HG02943 (cell line): Measurements from ENCODE around the gene STOX1.
"Not testable (repeated sequence)": the region's sequence is repeated elsewhere in the genome, so short reads cannot be mapped to it uniquely, and the experiment has no call there.

Experiments
- ATAC-seq: cut with Tn5 transposase; IDR thresholded peaks from one replicate; pipeline ENCODE4 v1.9.1; 2021; ENCODE audit warnings: mild to moderate bottlenecking, low read depth, moderate library complexity; ENCODE audit not compliant: unreplicated experiment

Gene STOX1, protein sequence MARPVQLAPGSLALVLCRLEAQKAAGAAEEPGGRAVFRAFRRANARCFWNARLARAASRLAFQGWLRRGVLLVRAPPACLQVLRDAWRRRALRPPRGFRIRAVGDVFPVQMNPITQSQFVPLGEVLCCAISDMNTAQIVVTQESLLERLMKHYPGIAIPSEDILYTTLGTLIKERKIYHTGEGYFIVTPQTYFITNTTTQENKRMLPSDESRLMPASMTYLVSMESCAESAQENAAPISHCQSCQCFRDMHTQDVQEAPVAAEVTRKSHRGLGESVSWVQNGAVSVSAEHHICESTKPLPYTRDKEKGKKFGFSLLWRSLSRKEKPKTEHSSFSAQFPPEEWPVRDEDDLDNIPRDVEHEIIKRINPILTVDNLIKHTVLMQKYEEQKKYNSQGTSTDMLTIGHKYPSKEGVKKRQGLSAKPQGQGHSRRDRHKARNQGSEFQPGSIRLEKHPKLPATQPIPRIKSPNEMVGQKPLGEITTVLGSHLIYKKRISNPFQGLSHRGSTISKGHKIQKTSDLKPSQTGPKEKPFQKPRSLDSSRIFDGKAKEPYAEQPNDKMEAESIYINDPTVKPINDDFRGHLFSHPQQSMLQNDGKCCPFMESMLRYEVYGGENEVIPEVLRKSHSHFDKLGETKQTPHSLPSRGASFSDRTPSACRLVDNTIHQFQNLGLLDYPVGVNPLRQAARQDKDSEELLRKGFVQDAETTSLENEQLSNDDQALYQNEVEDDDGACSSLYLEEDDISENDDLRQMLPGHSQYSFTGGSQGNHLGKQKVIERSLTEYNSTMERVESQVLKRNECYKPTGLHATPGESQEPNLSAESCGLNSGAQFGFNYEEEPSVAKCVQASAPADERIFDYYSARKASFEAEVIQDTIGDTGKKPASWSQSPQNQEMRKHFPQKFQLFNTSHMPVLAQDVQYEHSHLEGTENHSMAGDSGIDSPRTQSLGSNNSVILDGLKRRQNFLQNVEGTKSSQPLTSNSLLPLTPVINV

DNA sequence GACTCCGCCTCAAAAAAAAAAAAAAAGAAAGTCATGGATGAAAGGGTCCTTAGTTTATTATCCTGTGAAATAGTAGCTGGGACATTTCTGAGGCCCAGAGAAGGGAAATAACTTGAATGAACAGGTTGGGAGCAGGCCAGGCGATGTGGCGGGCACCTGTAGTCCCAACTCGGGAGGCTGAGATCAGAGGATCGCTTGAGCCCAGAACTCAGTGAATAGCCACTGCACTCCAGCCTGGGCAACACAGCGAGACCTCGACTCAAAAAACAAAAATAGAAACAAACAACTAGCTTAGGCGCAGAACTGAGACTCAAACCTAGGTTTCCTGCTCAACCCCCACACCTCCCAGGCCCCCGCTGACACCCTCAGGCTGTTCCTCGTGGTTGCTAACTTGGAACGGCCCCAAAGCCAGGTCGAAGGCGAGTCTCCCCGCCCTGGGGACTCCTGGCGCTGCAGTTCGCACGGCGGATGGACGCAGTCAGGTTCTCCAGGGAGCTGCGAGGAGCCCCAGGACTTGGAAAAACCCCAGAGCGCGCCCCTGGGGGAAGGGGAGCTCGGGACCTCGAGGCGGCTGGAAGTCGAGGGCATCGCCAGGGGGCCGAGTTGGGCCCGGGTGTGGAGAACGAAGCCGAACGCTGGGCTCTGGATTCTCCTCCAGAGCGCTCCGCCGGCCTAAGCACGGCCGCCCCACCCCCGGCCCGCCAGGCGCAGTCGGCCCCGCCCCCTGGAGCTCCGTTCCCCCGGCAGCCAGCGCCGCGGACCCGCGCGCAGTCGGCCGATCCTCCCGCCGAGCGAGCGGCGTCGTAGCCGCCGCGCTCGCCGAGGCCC, at the start of gene STOX1:
TSS of gene STOX1 (plus strand) at position 768 of the 828 bp plus-strand sequence. CDS start 93 bp downstream, outside the sequence.
- peak; percentile 70 for ATAC-seq

DNA sequence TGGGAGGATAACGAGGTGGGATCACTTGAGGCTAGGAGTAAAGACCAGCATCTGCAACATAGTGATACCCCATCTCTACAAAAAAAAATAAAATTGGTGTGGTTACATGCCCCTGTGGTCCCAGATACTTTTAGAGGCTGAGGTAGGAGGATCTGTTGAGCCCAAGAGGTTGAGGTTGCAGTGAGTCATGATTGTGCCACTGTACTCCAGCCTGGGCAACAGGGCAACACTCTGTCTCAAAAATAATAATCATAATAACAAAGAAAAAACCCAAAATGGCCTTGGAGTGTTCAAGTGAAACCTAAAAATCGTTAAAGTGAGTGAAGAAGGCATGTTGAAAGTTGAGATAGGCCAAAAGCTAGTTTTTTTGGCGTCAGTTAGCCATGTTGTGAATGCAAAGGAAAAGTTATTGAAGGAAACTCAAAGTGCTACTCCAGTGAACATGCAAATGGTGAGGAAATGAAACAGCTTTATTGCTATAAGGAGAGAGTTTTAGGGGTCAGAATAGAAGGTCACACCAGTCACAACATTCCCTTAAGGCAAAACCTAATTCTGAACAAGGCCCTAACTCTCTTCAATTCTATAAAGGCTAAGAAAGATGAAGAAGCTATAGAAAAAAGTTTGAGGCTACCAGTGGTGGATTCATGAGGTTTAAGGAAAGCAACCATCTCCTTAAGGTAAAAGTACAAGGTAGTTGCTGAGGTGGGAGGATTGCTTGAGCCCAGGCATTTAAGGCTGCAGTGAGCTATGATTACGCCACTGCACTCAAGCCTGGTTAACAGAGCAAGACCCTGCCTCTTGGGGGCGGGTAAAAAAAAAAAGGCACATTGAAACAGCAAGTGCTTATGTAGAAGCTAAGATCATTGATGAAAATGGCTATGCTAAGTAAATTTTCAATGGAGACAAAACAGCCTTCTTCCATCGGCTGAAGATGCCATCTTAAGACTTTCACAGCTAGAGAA, 45.4 kb upstream of the STOX1 start:
- ATAC-seq: no peak

DNA sequence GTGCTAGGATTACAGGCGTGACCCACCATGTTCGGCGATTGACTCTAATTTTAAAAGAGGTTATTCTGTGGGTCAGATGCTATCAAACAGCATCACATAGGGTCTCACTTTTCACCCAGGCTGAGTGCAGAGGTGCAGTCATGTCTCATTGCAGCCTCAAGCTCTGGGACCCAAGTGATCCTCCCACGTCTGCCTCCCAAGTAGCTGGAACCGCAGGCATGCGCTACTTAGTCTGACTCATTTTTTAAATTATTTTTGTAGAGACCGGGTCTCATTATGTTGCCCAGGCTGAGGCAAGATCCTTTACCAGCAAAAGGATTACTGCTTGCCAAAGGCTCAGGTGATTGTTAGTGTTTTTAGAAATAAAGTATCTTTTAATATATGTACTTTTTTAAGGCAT, 42.9 kb upstream of the STOX1 start:
- ATAC-seq: no peak

DNA sequence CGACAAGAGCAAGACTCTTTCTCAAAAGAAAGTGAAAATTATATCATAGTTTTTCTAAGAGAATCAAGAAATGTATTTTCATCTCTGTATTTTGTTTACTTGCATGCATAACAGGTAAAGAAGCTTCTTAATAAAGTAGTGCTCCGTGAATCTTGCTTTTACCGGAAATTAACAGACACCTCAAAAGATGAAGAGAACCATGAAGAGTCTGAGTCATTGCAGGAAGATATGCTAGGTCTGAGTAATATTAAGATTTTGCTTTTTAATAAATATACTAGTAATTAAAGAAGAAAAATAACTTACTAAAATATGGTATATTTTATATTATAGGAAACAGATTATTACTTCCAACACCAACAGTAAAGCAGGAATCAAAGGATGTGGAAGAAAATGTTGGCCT, 39.5 kb upstream of the STOX1 start:
- no peak for ATAC-seq

DNA sequence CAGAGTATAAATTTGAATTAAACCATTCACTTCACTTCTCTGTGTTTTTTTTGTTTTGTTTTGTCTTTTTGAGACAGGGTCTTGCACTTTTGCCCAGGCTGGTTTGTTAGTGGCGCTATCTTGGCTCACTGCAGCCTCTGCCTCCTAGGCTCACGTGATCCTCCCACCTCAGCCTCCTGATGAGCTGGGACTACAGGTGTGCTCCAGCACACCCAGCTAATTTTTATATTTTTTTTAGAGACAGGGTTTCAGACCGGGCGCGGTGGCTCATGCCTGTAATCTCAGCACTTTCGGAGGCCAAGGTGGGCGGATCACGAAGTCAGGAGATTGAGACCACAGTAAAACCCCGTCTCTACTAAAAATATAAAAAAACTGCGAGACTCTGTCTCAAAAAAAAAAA, 36.9 kb upstream of the STOX1 start:
- ATAC-seq: no peak

DNA sequence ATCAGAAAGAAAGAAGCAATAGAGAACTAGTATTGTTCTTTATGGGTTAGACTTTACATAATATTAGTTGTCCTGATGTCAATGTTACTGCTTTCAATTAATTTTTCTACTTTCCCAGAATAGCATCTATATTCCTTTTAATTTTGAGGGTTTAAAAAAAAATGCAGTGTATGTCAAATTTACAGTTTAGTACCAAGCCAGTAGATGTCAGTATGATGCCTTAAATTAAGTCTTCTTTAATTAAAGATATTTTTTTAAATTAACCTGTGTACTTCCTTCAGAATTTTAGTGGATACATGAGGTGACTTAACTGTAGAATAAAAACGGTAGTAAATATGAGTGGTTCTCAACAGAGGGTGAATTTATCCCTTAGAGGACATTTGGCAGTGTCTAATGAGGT, 35.2 kb upstream of the STOX1 start:
- no peak for ATAC-seq

DNA sequence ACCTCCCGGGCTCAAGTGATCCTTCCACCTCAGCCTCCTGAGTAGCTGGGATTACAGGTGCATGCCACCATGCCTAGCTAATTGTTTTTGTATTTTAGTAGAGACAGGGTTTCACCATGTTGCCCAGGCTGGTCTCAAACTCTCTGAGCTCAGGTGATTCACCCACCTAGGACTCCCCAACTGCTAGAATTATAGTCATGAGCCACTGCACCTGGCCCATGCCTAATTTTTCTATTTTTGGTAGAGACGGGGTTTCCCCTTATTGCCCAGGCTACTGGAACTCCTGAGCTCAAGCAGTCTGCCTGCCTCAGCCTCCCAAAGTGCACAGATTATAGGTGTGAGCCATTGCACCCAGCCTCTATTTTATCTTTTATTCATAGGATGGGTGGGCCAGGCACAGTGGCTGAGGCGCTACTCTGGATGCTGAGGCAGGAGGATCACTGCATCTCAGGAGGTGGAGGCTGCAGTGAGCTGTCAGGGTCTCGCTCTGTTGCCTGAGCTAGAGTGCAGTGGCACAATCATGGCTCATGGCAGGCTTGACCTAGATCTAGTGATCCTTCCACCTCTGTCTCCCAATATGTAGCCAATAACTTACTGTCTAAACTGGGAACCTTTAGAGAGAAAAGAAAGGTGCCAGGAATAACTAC, 31.3 kb upstream of the STOX1 start:
- no peak for ATAC-seq

DNA sequence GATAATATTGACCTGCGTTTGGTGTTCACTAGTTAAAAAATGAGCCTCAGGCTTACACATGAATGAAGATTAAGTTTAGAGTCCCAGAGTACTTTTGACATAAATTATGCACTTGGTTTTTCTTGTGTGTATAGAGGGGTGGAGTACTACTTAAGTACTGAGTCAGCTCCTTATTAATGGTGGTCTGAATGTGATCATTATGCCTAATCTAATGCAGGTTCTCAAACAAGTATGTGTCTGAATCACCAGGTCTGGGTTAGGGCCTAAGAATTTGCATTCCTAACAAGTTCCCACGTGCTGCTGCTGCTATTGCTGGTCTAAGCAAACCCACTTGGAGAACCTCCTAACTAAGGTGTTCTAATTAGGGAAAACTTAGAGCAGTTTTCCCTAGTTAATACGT, 30.7 kb upstream of the STOX1 start:
- no peak for ATAC-seq

DNA sequence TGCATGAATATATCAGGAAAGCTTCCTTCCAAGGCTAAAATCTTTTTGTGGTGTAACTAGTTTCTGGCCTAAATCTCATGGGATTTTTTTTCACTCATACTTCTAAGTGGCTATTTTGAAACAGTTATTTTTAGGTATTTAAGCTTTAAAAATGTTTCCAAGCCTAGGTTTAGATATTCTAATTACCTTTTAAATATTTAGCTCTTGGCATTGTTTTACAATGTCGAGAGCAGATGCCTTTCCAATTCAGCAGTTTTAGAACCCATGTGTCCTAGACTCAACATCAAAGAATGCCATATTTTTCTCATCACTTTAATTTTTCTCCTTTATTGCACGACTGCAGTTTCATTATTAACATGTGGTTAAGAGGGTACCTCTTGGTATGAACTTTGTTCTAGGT, 27.1 kb upstream of the STOX1 start:
- ATAC-seq: no peak

DNA sequence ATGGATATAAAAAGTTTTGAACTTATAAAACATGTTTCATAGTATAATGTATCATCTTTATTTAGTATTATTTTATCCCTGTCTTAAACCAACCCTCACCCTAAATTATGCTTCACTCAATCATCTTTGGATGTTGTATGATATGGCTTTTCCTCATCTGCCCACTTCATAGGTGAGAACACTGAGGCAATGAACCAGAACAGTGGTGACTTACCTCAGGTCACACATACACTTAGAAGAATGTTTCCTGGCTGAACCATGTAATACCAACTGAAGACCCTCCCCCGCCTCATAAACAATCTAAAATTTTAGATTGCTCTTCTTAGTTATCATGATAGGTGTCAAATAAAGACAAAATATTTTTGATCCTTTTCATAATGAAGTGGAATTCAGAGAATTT, 22.6 kb upstream of the STOX1 start:
- ATAC-seq: no peak

DNA sequence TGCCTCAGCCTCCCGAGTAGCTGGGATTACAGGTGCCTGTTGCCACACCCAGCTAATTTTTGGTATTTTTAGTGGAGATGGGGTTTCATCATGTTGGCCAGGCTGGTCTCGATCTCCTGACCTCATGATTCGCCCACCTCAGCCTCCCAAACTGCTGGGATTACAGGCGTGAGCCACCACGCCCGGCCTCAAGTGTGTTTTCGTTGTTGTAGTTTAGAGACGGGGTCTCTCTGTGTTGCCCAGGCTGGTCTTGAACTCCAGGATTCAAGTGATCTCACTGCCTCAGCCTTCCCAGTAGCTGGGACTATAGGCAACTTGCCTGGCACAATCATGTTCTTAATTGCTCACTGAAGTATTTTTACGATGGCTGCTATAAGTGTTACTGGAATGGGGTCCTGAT, 16.5 kb upstream of the STOX1 start:
- not testable (repeated sequence) for ATAC-seq

DNA sequence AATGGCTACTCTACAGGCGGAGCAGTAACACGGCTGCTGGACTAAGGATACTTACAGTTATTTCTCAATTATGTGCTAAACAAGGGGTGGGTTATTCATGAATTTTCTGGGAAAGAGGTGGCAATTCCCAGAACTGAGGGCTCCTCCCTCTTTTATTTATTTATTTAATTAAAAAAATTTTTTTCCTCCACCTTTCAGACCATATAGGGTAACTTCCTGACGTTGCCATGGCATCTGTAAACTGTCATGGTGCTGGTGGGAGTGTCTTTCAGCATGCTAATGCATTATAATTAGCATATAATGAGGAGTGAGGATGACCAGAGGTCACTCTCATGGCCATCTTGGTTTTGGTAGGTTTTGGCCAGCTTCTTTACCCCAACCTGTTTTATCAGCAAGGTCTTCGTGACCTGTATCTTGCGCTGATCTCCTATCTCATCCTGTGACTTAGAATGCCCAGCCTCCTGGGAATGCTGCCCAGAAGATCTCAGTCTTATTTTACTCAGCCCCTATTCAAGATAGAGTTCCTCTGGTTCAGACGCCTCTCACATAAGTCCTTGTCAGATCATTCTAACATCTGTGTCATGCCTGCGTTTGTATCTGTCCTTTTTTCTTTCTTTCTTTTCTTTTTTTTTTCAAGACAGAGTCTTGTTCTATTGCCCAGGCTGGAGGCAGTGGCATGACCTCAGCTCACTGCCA, 15.9 kb upstream of the STOX1 start:
- ATAC-seq: no peak

DNA sequence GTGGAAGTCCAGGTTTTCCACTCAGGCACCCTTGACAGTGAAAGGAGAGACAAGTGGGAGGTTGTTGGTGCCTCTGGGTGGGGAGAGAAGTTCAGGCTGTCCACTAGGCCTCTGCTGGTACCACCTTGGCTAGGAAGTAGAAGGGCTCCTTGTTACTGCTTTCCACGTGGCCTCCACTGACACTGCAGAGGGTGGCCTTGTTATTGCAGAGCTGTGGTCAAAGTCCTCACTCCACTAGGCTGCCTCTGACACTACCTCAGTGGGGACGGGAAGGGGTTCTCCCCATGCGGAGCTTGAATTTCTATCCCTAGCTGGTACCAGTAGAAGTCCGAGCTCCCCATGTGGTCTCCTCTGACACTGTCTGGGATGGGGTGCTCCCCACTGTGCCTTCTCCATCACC, 14.9 kb upstream of the STOX1 start:
- ATAC-seq: no peak

DNA sequence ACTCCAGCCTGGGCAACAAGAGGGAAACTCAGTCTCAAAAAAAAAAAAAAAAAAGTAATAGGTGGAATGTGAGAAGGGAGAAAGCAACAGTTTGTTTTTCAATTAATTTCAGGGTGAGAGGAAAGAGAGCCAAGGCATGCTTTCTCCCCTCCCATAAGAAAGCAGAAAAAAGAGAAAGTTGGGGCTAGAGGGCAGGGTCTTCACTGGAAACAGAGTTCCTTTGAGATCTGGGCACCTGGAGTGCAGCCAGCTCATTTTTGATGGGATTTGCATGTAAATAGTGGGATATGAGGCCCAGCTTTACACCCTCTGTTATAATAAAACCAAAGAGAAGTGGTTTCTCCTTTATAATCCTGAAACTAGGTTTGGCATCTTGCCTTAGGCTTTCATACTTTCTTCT, 13.8 kb upstream of the STOX1 start:
- no peak for ATAC-seq

DNA sequence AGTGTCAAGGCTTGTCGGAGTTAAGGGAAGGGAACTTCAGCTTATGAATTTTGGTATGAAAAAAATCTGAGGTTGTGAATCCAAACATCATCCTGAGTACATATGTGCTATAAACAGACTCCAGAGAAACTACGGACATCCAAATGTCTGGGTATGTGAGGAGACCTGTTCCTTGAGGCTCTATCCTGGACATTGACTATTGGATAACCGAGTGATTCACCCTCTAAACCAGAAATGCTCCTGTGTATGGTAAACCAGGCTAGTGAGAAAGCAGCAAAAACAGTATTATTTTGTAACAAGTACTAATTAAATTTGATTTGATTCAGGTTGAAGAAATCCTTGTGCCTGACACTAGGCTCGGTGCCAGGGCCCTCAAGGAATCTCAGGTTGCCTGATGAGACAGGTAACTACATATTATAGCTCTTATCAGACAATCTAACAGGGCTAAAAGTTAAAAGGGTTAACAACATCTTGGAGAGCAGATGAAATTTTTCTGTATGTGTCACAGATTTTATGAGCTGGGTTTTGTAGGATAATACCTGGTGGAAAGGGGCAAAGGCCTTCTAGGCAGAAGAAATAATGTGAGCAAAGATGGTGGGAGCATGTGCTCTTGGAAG, 10.4 kb upstream of the STOX1 start:
- no peak for ATAC-seq

DNA sequence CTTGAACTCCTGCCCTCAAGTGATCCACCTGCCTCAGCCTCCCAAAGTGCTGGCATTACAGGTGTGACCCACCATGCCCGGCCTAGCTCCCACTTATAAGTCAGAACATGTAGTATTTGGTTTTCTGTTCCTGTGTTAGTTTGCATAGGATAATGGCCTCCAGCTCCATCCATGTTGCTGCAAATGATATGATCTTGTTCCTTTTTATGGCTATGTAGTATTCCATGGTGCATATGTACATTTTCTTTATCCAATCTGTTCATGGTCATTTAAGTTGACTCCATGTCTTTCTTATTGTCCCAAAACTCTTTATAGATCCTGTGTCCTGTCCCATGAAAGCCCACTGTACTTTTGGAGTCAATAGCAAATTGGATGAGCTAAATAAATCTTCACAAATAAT, 7.0 kb upstream of the STOX1 start:
- ATAC-seq: not testable (repeated sequence)

DNA sequence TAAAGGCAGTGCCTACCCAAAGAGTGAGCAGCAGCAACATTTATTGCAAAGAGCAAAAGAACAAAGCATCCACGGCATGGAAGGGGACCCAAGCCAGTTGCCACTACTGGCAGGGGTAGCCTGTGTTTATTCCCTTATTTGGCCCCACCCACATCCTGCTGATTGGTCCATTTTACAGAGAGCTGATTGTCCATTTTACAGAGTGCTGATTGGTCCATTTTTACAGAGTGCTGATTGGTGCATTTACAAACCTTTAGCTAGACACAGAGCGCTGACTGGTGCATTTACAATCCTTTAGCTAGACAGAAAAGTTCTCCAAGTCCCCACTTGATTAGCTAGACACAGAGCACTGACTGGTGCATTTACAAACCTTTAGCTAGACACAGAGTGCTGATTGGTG, 4.7 kb upstream of the STOX1 start:
- ATAC-seq: not testable (repeated sequence)

DNA sequence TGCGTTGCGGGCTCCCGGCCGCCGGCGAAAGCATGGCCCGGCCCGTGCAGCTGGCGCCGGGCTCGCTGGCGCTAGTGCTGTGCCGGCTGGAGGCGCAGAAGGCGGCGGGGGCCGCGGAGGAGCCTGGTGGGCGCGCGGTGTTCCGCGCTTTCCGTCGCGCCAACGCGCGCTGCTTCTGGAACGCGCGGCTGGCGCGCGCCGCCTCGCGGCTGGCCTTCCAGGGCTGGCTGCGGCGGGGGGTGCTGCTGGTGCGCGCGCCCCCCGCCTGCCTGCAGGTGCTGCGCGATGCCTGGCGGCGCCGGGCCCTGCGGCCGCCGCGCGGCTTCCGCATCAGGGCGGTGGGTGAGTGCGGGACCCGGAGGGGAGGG, 245 bp downstream of the STOX1 start:
- peak; percentile 39 for ATAC-seq
